Fibroblast of lung (primary cell): ENCODE measurements around the gene IL10. TPM values are rescaled to one million over a fixed set of nuclear protein-coding genes. Genes with fewer than 3 reads are reported as not detected.

ENCODE experiments used
- DNase-seq, 2 donors: peaks; one replicate each; pipeline versions ENCODE4 v3.0.0 to v3.0.0-alpha.2; 2010; ENCODE audit warnings: low read depth in 2 of 2
- H2AFZ ChIP-seq: 2 replicates; pipeline ENCODE4 v1.5.1; 2012; ENCODE audit warnings: low read length, control low read depth, inconsistent platforms
- H3K27ac ChIP-seq: 2 replicates; pipeline ENCODE4 v1.5.1; 2011; ENCODE audit warnings: low read length, control low read depth; ENCODE audit not compliant: insufficient read depth
- H3K27me3 ChIP-seq: 2 replicates; pipeline ENCODE4 v1.5.1; 2011; ENCODE audit warnings: mild to moderate bottlenecking, low read length; ENCODE audit not compliant: control insufficient read depth, insufficient read depth
- H3K36me3 ChIP-seq: 2 replicates; pipeline ENCODE4 v1.5.1; 2011; ENCODE audit warnings: low read length; ENCODE audit not compliant: control insufficient read depth, insufficient read depth
- H3K4me1 ChIP-seq: 2 replicates; pipeline ENCODE4 v1.5.1; 2011; ENCODE audit warnings: low read length; ENCODE audit not compliant: control insufficient read depth, insufficient read depth; ENCODE audit errors: extremely low read depth
- H3K4me2 ChIP-seq: 2 replicates; pipeline ENCODE4 v1.5.1; 2011; ENCODE audit warnings: low read length, control low read depth; ENCODE audit not compliant: insufficient read depth; ENCODE audit errors: extremely low read depth
- H3K4me3 ChIP-seq, 4 experiments: fragments of 200-600 bp in 1 of 4; sonication (generic) in 1 of 4; replicated peaks in 1 of 4; 2 replicates each; pipeline ENCODE4 v1.5.1; 2011 to 2016; ENCODE audit warnings: low read length in 4 of 4, low read depth in 3 of 4, mild to moderate bottlenecking in 3 of 4, control low read depth in 2 of 4, inconsistent platforms in 1 of 4, mixed read lengths in 1 of 4; ENCODE audit not compliant: insufficient read depth in 1 of 4; ENCODE audit errors: control extremely low read depth in 1 of 4
- H3K79me2 ChIP-seq: 2 replicates; pipeline ENCODE4 v1.5.1; 2012; ENCODE audit warnings: mild to moderate bottlenecking, low read length, inconsistent platforms; ENCODE audit not compliant: control insufficient read depth, insufficient read depth
- H3K9ac ChIP-seq: 2 replicates; pipeline ENCODE4 v1.5.1; 2011; ENCODE audit warnings: mild to moderate bottlenecking, low read length, control low read depth; ENCODE audit not compliant: insufficient read depth
- H3K9me3 ChIP-seq: 2 replicates; pipeline ENCODE4 v1.5.1; 2012; ENCODE audit warnings: low read depth, low read length; ENCODE audit not compliant: control insufficient read depth, insufficient read depth
- H4K20me1 ChIP-seq: 2 replicates; pipeline ENCODE4 v1.5.1; 2011; ENCODE audit warnings: low read length; ENCODE audit not compliant: control insufficient read depth, insufficient read depth; ENCODE audit errors: extremely low read depth
- EZH2 ChIP-seq: IDR thresholded peaks from 2 replicates; pipeline ENCODE4 v1.5.1; 2012; ENCODE audit warnings: low read length, control low read depth, mild to moderate bottlenecking; ENCODE audit errors: missing control alignments
- polyA plus RNA-seq, 2 donors: library from polyadenylated mRNA; depleted of rRNA in 1 of 2; stranded (reverse) in 1 of 2; unstranded in 1 of 2; fragments of >200 nt; gene quantifications; 2 replicates each; pipeline ENCODE4 v1.2.1, GENCODE V29; 2011 to 2012; ENCODE audit warnings: missing spikeins in 1 of 2
- total RNA-seq: library from RNA; depleted of rRNA; stranded (reverse); fragments of >200 nt; gene quantifications from 2 replicates; pipeline ENCODE4 v1.2.1, GENCODE V29; 2014
- TF ChIP-seq, protein P1 (sequence below), 2 donors: IDR thresholded peaks in 1 of 2; conservative IDR thresholded peaks in 1 of 2; 1 replicate in 1 of 2; 2 replicates in 1 of 2; pipeline ENCODE4 v1.5.1; 2011 to 2012; ENCODE audit warnings: low read length in 2 of 2, control low read depth in 1 of 2, inconsistent platforms in 1 of 2, low read depth in 1 of 2, mild to moderate bottlenecking in 1 of 2

The IL10 gene
- total and polyA plus RNA-seq, 2 donors (not counting 1 experiment from before 2014, with no cell fraction given): not detected

DNA sequence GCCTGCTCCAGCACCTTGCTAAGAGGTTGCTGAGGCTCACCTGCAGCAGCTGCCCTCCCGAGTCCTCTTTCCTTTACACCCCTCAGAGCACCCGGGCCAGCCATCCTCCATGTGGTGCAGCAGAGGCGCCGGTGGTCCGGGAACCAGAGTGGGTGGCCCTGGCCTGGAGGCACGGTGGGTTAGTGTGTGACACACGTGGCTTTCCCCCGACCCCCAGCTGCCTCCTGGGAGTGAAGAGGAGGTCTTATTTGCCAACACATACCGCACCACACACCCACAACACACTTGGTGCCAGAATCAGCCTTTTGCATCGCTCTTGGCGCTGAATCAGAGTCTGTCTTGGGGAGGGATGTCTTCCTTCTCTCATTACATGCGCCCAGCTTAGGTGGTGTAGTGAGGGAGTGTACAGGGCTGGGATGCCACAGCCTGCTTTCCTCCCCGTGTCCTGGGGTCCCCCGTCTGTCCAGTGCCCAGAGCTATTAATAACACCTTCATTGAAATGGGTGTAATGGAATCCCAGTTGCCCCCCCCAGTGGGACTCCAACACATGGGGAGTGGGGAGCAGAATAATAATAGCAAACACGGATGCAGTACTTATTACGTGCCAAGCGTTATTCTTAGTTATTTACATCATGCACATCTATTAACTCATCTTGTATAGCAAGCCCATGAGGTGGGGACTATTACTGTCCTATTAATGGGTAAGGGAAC is 49.4 kb downstream of the IL10 start:
- Histone ChIP-seq H3K9me3 (no peaks in the 10 kb centered on the region), H3K36me3 (no peaks in the 10 kb centered on the region), H3K27ac (peak overlapping the region; percentile 55), H3K4me3 (no peak overlapping the region), H4K20me1 (peaks cover 7% of the 10 kb centered on the region), H3K4me1 (peaks cover 13% of the 10 kb centered on the region), H3K27me3 (no peaks in the 10 kb centered on the region), H2AFZ (no peak overlapping the region), H3K79me2 (peaks cover 78% of the 10 kb centered on the region), H3K9ac (no peak overlapping the region), H3K4me2 (no peak overlapping the region)
- no peak for TF ChIP-seq EZH2
- TF ChIP-seq, protein P1, sequence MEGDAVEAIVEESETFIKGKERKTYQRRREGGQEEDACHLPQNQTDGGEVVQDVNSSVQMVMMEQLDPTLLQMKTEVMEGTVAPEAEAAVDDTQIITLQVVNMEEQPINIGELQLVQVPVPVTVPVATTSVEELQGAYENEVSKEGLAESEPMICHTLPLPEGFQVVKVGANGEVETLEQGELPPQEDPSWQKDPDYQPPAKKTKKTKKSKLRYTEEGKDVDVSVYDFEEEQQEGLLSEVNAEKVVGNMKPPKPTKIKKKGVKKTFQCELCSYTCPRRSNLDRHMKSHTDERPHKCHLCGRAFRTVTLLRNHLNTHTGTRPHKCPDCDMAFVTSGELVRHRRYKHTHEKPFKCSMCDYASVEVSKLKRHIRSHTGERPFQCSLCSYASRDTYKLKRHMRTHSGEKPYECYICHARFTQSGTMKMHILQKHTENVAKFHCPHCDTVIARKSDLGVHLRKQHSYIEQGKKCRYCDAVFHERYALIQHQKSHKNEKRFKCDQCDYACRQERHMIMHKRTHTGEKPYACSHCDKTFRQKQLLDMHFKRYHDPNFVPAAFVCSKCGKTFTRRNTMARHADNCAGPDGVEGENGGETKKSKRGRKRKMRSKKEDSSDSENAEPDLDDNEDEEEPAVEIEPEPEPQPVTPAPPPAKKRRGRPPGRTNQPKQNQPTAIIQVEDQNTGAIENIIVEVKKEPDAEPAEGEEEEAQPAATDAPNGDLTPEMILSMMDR (conservative IDR thresholded peaks at IDR 0.05 in 1 of 2, IDR thresholded peaks at IDR 0.05 in 1 of 2; ENCODE audit: low read depth in 1 of 2, low read length in 2 of 2): no peak
- DNase-seq: peak; percentile 45 to 78

DNA sequence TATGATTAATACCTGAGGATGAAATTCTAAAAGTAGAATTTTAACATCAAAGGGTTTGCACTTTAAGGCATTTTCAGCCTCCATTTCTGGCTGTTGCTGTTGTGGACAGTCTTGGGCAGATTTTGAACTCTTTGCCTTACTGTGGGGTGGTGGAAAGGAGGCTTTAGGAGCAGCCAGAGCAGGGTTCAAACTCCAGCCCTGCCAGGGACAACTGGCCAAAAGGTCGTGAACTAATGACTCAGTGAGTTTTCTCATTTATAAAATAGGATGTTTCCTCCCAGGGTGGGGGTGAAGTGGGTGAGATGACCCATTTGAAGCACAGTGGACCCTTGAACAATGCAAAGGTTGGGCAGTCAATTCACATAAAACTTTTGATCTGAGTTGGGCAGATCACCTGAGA is 50.8 kb downstream of the IL10 start:
- no peaks in the 10 kb centered on the region for H3K27me3 ChIP-seq
- no peaks in the 10 kb centered on the region for H3K36me3 ChIP-seq
- H4K20me1 ChIP-seq: peaks cover 2% of the 10 kb centered on the region
- peaks cover 17% of the 10 kb centered on the region for H3K4me1 ChIP-seq
- no peak overlapping the region for H3K4me3 ChIP-seq
- H3K9ac ChIP-seq: no peak overlapping the region
- H3K27ac ChIP-seq: no peak overlapping the region
- H3K4me2 ChIP-seq: no peak overlapping the region
- TF ChIP-seq, protein P1 (conservative IDR thresholded peaks at IDR 0.05 in 1 of 2, IDR thresholded peaks at IDR 0.05 in 1 of 2; ENCODE audit: low read depth in 1 of 2, low read length in 2 of 2): no peak
- TF ChIP-seq EZH2: no peak
- H3K79me2 ChIP-seq: peaks cover 78% of the 10 kb centered on the region
- no peaks in the 10 kb centered on the region for H3K9me3 ChIP-seq
- H2AFZ ChIP-seq: no peak overlapping the region
- DNase-seq: no peak

DNA sequence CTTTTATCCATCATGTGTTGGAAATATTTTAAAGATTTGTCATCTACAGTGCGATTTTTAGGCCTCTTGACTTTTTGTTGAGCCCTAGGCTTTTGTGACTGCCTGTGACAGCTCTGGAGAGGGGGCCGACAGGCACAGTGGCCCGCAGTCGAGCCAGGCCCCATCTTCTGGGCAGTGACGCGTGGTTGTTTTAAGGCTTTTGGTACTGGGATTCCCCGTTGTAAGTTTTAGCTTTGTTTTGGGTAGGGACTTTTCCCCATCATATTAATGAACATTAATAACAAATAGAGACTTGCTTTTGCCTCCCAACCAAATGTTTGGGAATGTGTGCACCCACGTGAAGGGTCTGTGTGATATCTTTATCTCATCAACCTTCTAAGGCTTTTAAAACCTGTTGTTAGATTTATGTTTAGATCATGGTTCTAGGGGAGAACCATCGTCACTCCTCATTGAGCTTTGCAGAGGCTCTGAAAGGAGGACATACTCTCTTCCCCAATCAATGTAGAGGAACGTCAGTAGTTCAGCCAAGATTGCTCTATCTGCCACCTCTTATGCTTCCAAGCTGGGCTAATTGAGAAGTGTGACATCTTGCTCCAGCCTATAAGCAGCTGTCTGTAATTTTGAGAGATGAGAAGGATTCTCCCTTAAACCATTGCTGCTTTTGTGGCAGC is 53.0 kb downstream of the IL10 start:
- Histone ChIP-seq H3K27me3 (no peaks in the 10 kb centered on the region), H4K20me1 (no peaks in the 10 kb centered on the region)

More for the DNA sequence above, 53.0 kb downstream of the IL10 start:
- Histone ChIP-seq H3K9me3 (no peaks in the 10 kb centered on the region), H3K4me2 (no peak overlapping the region), H3K36me3 (no peaks in the 10 kb centered on the region), H3K4me1 (peaks cover 22% of the 10 kb centered on the region), H3K27ac (no peak overlapping the region), H3K9ac (no peak overlapping the region), H2AFZ (no peak overlapping the region), H3K79me2 (peaks cover 82% of the 10 kb centered on the region), H3K4me3 (no peak overlapping the region)
- DNase-seq: no peak
- TF ChIP-seq, protein P1 (conservative IDR thresholded peaks at IDR 0.05 in 1 of 2, IDR thresholded peaks at IDR 0.05 in 1 of 2; ENCODE audit: low read depth in 1 of 2, low read length in 2 of 2): no peak
- no peak for TF ChIP-seq EZH2
